Measurements from ENCODE around the gene NIPA2. TPM values are rescaled to one million over a fixed set of nuclear protein-coding genes. Genes with fewer than 3 reads are reported as not detected.

The NIPA2 gene
- total RNA-seq, 1 experiment from 2014 or later: 89.4 TPM

GRCh38 chr15:22810853-22811338 is 27.6 kb upstream of the NIPA2 start:
- CTCF ChIA-PET: interaction anchor here (0.6 to 0.9 kb wide), 2 partner anchors 10 to 168 kb away, joined by 3 to 5 read pairs; no protein-coding TSS in a partner anchor
- no peak for TF ChIP-seq CTCF (IDR thresholded peaks at IDR 0.05; ENCODE audit: insufficient read depth in 1 of 2, low read depth in 1 of 2, low read length in 1 of 2, severe bottlenecking in 1 of 2, unreplicated experiment in 1 of 2)

GRCh38 chr15:22811640-22812039 is 26.8 kb upstream of the NIPA2 start:
- H3K27me3 Mint-ChIP-seq (ENCODE audit: insufficient read depth, unreplicated experiment): no peaks in the 10 kb centered on the region
- DNase-seq: peak; percentile 62 to 66
- Histone ChIP-seq H3K4me1 (peaks cover 4% of the 10 kb centered on the region; the same call in 1 of the 2 replicates), H3K36me3 (ENCODE audit: control insufficient read depth, insufficient read depth, low read length) (no peaks in the 10 kb centered on the region), H3K27me3 (replicated peaks; ENCODE audit: control insufficient read depth, insufficient read depth, low read length) (no peaks in the 10 kb centered on the region), H3K4me3 (ENCODE audit: low read depth, low read length) (no peak overlapping the region), H3K9me3 (no peaks in the 10 kb centered on the region)
- CTCF ChIA-PET: interaction anchor here (0.6 to 0.9 kb wide), 2 partner anchors 11 to 168 kb away, joined by 3 to 5 read pairs; no protein-coding TSS in a partner anchor
- BruUV-seq (replicated peaks): no TSS peak
- TF ChIP-seq CTCF (IDR thresholded peaks at IDR 0.05; ENCODE audit: insufficient read depth in 1 of 2, low read depth in 1 of 2, low read length in 1 of 2, severe bottlenecking in 1 of 2, unreplicated experiment in 1 of 2): peak; percentile 31 to 73
- H3K9me3 Mint-ChIP-seq (ENCODE audit: unreplicated experiment): no peaks in the 10 kb centered on the region
- H3K36me3 Mint-ChIP-seq (ENCODE audit: insufficient read depth, unreplicated experiment): peaks cover 38% of the 10 kb centered on the region
- H3K4me1 Mint-ChIP-seq (ENCODE audit: low read depth, unreplicated experiment): no peaks in the 10 kb centered on the region
- POLR2A ChIA-PET: no interaction called here
- H3K27ac Mint-ChIP-seq (ENCODE audit: unreplicated experiment): peak overlapping the region; percentile 35
- H3K4me3 Mint-ChIP-seq (ENCODE audit: unreplicated experiment): no peak overlapping the region
- intact Hi-C loops (cut with micrococcal nuclease; ENCODE audit: unreplicated experiment): no loop called here

More at GRCh38 chr15:22810853-22811338, 27.6 kb upstream of the NIPA2 start:
- Mint-ChIP-seq H3K9me3 (ENCODE audit: unreplicated experiment) (no peaks in the 10 kb centered on the region), H3K4me3 (ENCODE audit: unreplicated experiment) (no peak overlapping the region), H3K4me1 (ENCODE audit: low read depth, unreplicated experiment) (no peaks in the 10 kb centered on the region), H3K36me3 (ENCODE audit: insufficient read depth, unreplicated experiment) (peaks cover 33% of the 10 kb centered on the region), H3K27ac (ENCODE audit: unreplicated experiment) (no peak overlapping the region), H3K27me3 (ENCODE audit: insufficient read depth, unreplicated experiment) (no peaks in the 10 kb centered on the region)
- H3K27me3 ChIP-seq (replicated peaks; ENCODE audit: control insufficient read depth, insufficient read depth, low read length): no peaks in the 10 kb centered on the region
- no peak for DNase-seq
- POLR2A ChIA-PET: no interaction called here
- intact Hi-C loops (cut with micrococcal nuclease; ENCODE audit: unreplicated experiment): no loop called here
- H3K36me3 ChIP-seq (ENCODE audit: control insufficient read depth, insufficient read depth, low read length): no peaks in the 10 kb centered on the region
- H3K4me3 ChIP-seq (ENCODE audit: low read depth, low read length): no peak overlapping the region
- no peaks in the 10 kb centered on the region for H3K9me3 ChIP-seq
- BruUV-seq (replicated peaks): no TSS peak
- peaks cover 4% of the 10 kb centered on the region; the same call in 1 of the 2 replicates for H3K4me1 ChIP-seq

- Mint-ChIP-seq H3K27me3 (ENCODE audit: insufficient read depth, unreplicated experiment) (no peaks in the 10 kb centered on the region), H3K4me3 (ENCODE audit: unreplicated experiment) (no peak overlapping the region), H3K4me1 (ENCODE audit: low read depth, unreplicated experiment) (no peaks in the 10 kb centered on the region), H3K27ac (ENCODE audit: unreplicated experiment) (no peak overlapping the region), H3K9me3 (ENCODE audit: unreplicated experiment) (no peaks in the 10 kb centered on the region), H3K36me3 (ENCODE audit: insufficient read depth, unreplicated experiment) (peaks cover 40% of the 10 kb centered on the region)
- ChIA-PET POLR2A (no interaction called here), CTCF (no interaction called here)
- no peak for DNase-seq
- intact Hi-C loops (cut with micrococcal nuclease; ENCODE audit: unreplicated experiment): no loop called here
- Histone ChIP-seq H3K36me3 (ENCODE audit: control insufficient read depth, insufficient read depth, low read length) (no peaks in the 10 kb centered on the region), H3K9me3 (no peaks in the 10 kb centered on the region), H3K4me3 (ENCODE audit: low read depth, low read length) (no peak overlapping the region), H3K27me3 (replicated peaks; ENCODE audit: control insufficient read depth, insufficient read depth, low read length) (no peaks in the 10 kb centered on the region), H3K4me1 (no peaks in the 10 kb centered on the region)
- TF ChIP-seq CTCF (IDR thresholded peaks at IDR 0.05; ENCODE audit: insufficient read depth in 1 of 2, low read depth in 1 of 2, low read length in 1 of 2, severe bottlenecking in 1 of 2, unreplicated experiment in 1 of 2): no peak
- BruUV-seq (replicated peaks): no TSS peak
Measured at GRCh38 chr15:22813844-22814243, 24.6 kb upstream of the NIPA2 start.
